HG03097 (cell line): ENCODE results near the gene NPAS3.

Experiments
- ATAC-seq: cut with Tn5 transposase; IDR thresholded peaks from one replicate; pipeline ENCODE4 v1.9.1; 2021; ENCODE audit not compliant: unreplicated experiment, low FRiP score

NPAS3 gene

GRCh38 chr14:33291529-33292104 lies 352.9 kb downstream of the NPAS3 start:
- ATAC-seq = no peak

- no peak for ATAC-seq
These were observed 355.7 kb downstream of the NPAS3 start for GRCh38 chr14:33294419-33294818.

GRCh38 chr14:33297565-33297964 lies 358.9 kb downstream of the NPAS3 start:
- no peak for ATAC-seq

GRCh38 chr14:33307691-33308251 lies 369.1 kb downstream of the NPAS3 start:
- ATAC-seq = no peak

GRCh38 chr14:33309106-33309505 lies 370.4 kb downstream of the NPAS3 start:
- ATAC-seq = no peak

GRCh38 chr14:33315217-33315616 lies 376.5 kb downstream of the NPAS3 start:
- ATAC-seq = no peak

- no peak for ATAC-seq
These were observed 377.0 kb downstream of the NPAS3 start for GRCh38 chr14:33315721-33316120.

- no peak for ATAC-seq
These were observed 379.0 kb downstream of the NPAS3 start for GRCh38 chr14:33317675-33318074.

- no peak for ATAC-seq
These were observed 385.3 kb downstream of the NPAS3 start for GRCh38 chr14:33323979-33324378.

- no peak for ATAC-seq
These were observed 392.7 kb downstream of the NPAS3 start for GRCh38 chr14:33331176-33331949.

- ATAC-seq = no peak
These were observed 393.8 kb downstream of the NPAS3 start for GRCh38 chr14:33332497-33332896.

GRCh38 chr14:33335366-33335765 lies 396.7 kb downstream of the NPAS3 start:
- no peak for ATAC-seq

- ATAC-seq = no peak
These were observed 403.8 kb downstream of the NPAS3 start for GRCh38 chr14:33342299-33342974.

- no peak for ATAC-seq
These were observed 404.3 kb downstream of the NPAS3 start for GRCh38 chr14:33343016-33343415.

- no peak for ATAC-seq
These were observed 409.1 kb downstream of the NPAS3 start for GRCh38 chr14:33347796-33348195.

GRCh38 chr14:33348510-33348909 lies 409.8 kb downstream of the NPAS3 start:
- ATAC-seq = no peak

GRCh38 chr14:33349871-33350270 lies 411.2 kb downstream of the NPAS3 start:
- ATAC-seq = no peak

- no peak for ATAC-seq
These were observed 411.8 kb downstream of the NPAS3 start for GRCh38 chr14:33350366-33350990.

- ATAC-seq = no peak
These were observed 414.1 kb downstream of the NPAS3 start for GRCh38 chr14:33352821-33353220.

GRCh38 chr14:33356181-33356580 lies 417.5 kb downstream of the NPAS3 start:
- ATAC-seq = no peak
